Activated CD4-positive, alpha-beta T cell treated with anti-CD3 and anti-CD28 coated beads, Interleukin-2, amount 10 ng/mL, durations not matched to agents 7 days and 5 days (primary cell): ENCODE data around the gene ABCB11. TPM values are rescaled to one million over a fixed set of nuclear protein-coding genes. Genes with fewer than 3 reads are reported as not detected.
"Not testable (repeated sequence)": the region's sequence is repeated elsewhere in the genome, so short reads cannot be mapped to it uniquely, and the experiment has no call there.

ENCODE experiments used
- CTCF ChIA-PET: fragments of 350-600 bp; sonication (Branson Sonifier 250); formaldehyde crosslinking; loops from one replicate; lab custom pipeline; 2021; ENCODE audit warnings: antibody characterized with exemption; lab: Charles Lee
- POLR2A ChIA-PET: fragments of 350-600 bp; sonication (Branson Sonifier 250); formaldehyde crosslinking; loops from one replicate; lab custom pipeline; 2021; ENCODE audit warnings: antibody characterized with exemption; lab: Charles Lee
- DNase-seq: peaks from one replicate; pipeline ENCODE4 v3.0.0-alpha.2; 2020
- H3K27ac Mint-ChIP-seq: one replicate; pipeline ENCODE4 v1.8.0; 2021; ENCODE audit warnings: mild to moderate bottlenecking, moderate library complexity, mixed read lengths
- H3K27me3 Mint-ChIP-seq: one replicate; pipeline ENCODE4 v1.8.0; 2021; ENCODE audit warnings: mixed read lengths
- H3K36me3 Mint-ChIP-seq: one replicate; pipeline ENCODE4 v1.8.0; 2021; ENCODE audit warnings: low read depth, mixed read lengths
- H3K4me1 Mint-ChIP-seq: one replicate; pipeline ENCODE4 v1.8.0; 2021; ENCODE audit warnings: mixed read lengths
- H3K4me3 Mint-ChIP-seq: one replicate; pipeline ENCODE4 v1.8.0; 2021; ENCODE audit warnings: mild to moderate bottlenecking, moderate library complexity, mixed read lengths
- H3K9me3 Mint-ChIP-seq: one replicate; pipeline ENCODE4 v1.8.0; 2021; ENCODE audit warnings: mixed read lengths
- total RNA-seq, 2 experiments: library from RNA; stranded (reverse); gene quantifications; one replicate each; pipeline ENCODE4 v1.2.3, GENCODE V29; 2021

The ABCB11 gene
- total RNA-seq, 2 experiments from 2014 or later, result 0.20 TPM; not detected in 1

GRCh38 chr2:168948621-168949212, 82.4 kb downstream of the ABCB11 start:
- no peak for DNase-seq
- Mint-ChIP-seq H3K4me1 (no peaks in the 10 kb centered on the region), H3K27ac (no peak overlapping the region), H3K36me3 (no peaks in the 10 kb centered on the region), H3K4me3 (no peak overlapping the region), H3K27me3 (peaks cover 31% of the 10 kb centered on the region), H3K9me3 (peaks cover 7% of the 10 kb centered on the region)
- ChIA-PET CTCF (interaction anchor here (1.3 kb wide), 1 partner anchor 16 kb away, joined by 3 read pairs; no protein-coding TSS in a partner anchor), POLR2A (no interaction called here)

- no peaks in the 10 kb centered on the region for H3K36me3 Mint-ChIP-seq
- CTCF ChIA-PET, result interaction anchor here (0.5 kb wide), 1 partner anchor 26 kb away, joined by 3 read pairs; no protein-coding TSS in a partner anchor
- DNase-seq, result no peak
- H3K27ac Mint-ChIP-seq, result no peak overlapping the region
- POLR2A ChIA-PET, result no interaction called here
- H3K9me3 Mint-ChIP-seq, result no peaks in the 10 kb centered on the region
- no peak overlapping the region for H3K4me3 Mint-ChIP-seq
- H3K4me1 Mint-ChIP-seq, result no peaks in the 10 kb centered on the region
- peaks cover 20% of the 10 kb centered on the region for H3K27me3 Mint-ChIP-seq
These were observed 85.6 kb downstream of the ABCB11 start for GRCh38 chr2:168945508-168945907.

- H3K9me3 Mint-ChIP-seq, result no peaks in the 10 kb centered on the region
- CTCF ChIA-PET, result no interaction called here
- H3K27ac Mint-ChIP-seq, result no peak overlapping the region
- POLR2A ChIA-PET, result no interaction called here
- DNase-seq, result no peak
- no peaks in the 10 kb centered on the region for H3K36me3 Mint-ChIP-seq
- H3K27me3 Mint-ChIP-seq, result peaks cover 20% of the 10 kb centered on the region
- H3K4me3 Mint-ChIP-seq, result no peak overlapping the region
- H3K4me1 Mint-ChIP-seq, result no peaks in the 10 kb centered on the region
These were observed 87.1 kb downstream of the ABCB11 start for GRCh38 chr2:168944065-168944464.

GRCh38 chr2:168941297-168941696, 89.8 kb downstream of the ABCB11 start:
- Mint-ChIP-seq H3K9me3 (no peaks in the 10 kb centered on the region), H3K27me3 (peaks cover 18% of the 10 kb centered on the region), H3K4me1 (no peaks in the 10 kb centered on the region), H3K27ac (no peak overlapping the region), H3K4me3 (no peak overlapping the region), H3K36me3 (no peaks in the 10 kb centered on the region)
- CTCF ChIA-PET, result interaction anchor here (1.0 kb wide), 1 partner anchor 757 kb away, joined by 3 read pairs; no protein-coding TSS in a partner anchor
- POLR2A ChIA-PET, result no interaction called here
- no peak for DNase-seq

- H3K9me3 Mint-ChIP-seq, result no peaks in the 10 kb centered on the region
- ChIA-PET POLR2A (no interaction called here), CTCF (no interaction called here)
- peaks cover 19% of the 10 kb centered on the region for H3K27me3 Mint-ChIP-seq
- H3K4me3 Mint-ChIP-seq, result no peak overlapping the region
- H3K27ac Mint-ChIP-seq, result no peak overlapping the region
- DNase-seq, result no peak
- no peaks in the 10 kb centered on the region for H3K4me1 Mint-ChIP-seq
- H3K36me3 Mint-ChIP-seq, result no peaks in the 10 kb centered on the region
These were observed 91.2 kb downstream of the ABCB11 start for GRCh38 chr2:168939918-168940317.

- Mint-ChIP-seq H3K27me3 (peaks cover 16% of the 10 kb centered on the region), H3K9me3 (no peaks in the 10 kb centered on the region), H3K27ac (no peak overlapping the region), H3K4me1 (no peaks in the 10 kb centered on the region), H3K36me3 (no peaks in the 10 kb centered on the region), H3K4me3 (no peak overlapping the region)
- no peak for DNase-seq
- ChIA-PET POLR2A (no interaction called here), CTCF (no interaction called here)
These were observed 92.1 kb downstream of the ABCB11 start for GRCh38 chr2:168939061-168939460.

GRCh38 chr2:168935810-168936581, 95.1 kb downstream of the ABCB11 start:
- Mint-ChIP-seq H3K27ac (no peak overlapping the region), H3K4me1 (no peaks in the 10 kb centered on the region), H3K27me3 (peaks cover 19% of the 10 kb centered on the region), H3K36me3 (no peaks in the 10 kb centered on the region), H3K9me3 (no peaks in the 10 kb centered on the region), H3K4me3 (no peak overlapping the region)
- ChIA-PET CTCF (no interaction called here), POLR2A (no interaction called here)
- DNase-seq, result no peak

- H3K4me3 Mint-ChIP-seq, result no peak overlapping the region
- H3K27me3 Mint-ChIP-seq, result peaks cover 29% of the 10 kb centered on the region
- CTCF ChIA-PET, result interaction anchor here (0.6 kb wide), 1 partner anchor 149 kb away, joined by 3 read pairs; no protein-coding TSS in a partner anchor
These were observed 96.3 kb downstream of the ABCB11 start for GRCh38 chr2:168934826-168935225.

GRCh38 chr2:168932174-168932573, 99.0 kb downstream of the ABCB11 start:
- H3K4me1 Mint-ChIP-seq, H3K4me3 Mint-ChIP-seq, H3K27ac Mint-ChIP-seq, POLR2A ChIA-PET, H3K36me3 Mint-ChIP-seq, H3K9me3 Mint-ChIP-seq, DNase-seq: not testable (repeated sequence)
- peaks cover 45% of the 10 kb centered on the region for H3K27me3 Mint-ChIP-seq
- CTCF ChIA-PET, result interaction anchor here (0.6 to 1.2 kb wide), 2 partner anchors 11 to 465 kb away, joined by 3 to 4 read pairs; no protein-coding TSS in a partner anchor

More at GRCh38 chr2:168934826-168935225, 96.3 kb downstream of the ABCB11 start:
- POLR2A ChIA-PET, result no interaction called here
- no peaks in the 10 kb centered on the region for H3K4me1 Mint-ChIP-seq
- H3K9me3 Mint-ChIP-seq, result no peaks in the 10 kb centered on the region
- H3K27ac Mint-ChIP-seq, result no peak overlapping the region
- DNase-seq, result no peak
- no peaks in the 10 kb centered on the region for H3K36me3 Mint-ChIP-seq

GRCh38 chr2:168930242-168930641, 100.9 kb downstream of the ABCB11 start:
- CTCF ChIA-PET, result interaction anchor here (1.1 kb wide), 1 partner anchor 9 kb away, joined by 3 read pairs; no protein-coding TSS in a partner anchor

GRCh38 chr2:168929031-168929430, 102.1 kb downstream of the ABCB11 start:
- POLR2A ChIA-PET, result no interaction called here
- no peak for DNase-seq
- peaks cover 41% of the 10 kb centered on the region for H3K27me3 Mint-ChIP-seq
- no peak overlapping the region for H3K4me3 Mint-ChIP-seq
- no peaks in the 10 kb centered on the region for H3K36me3 Mint-ChIP-seq
- H3K4me1 Mint-ChIP-seq, result no peaks in the 10 kb centered on the region
- no peak overlapping the region for H3K27ac Mint-ChIP-seq
- CTCF ChIA-PET, result interaction anchor here (1.1 kb wide), 1 partner anchor 8 kb away, joined by 3 read pairs; no protein-coding TSS in a partner anchor
- no peaks in the 10 kb centered on the region for H3K9me3 Mint-ChIP-seq

More at GRCh38 chr2:168930242-168930641, 100.9 kb downstream of the ABCB11 start:
- DNase-seq, result no peak
- Mint-ChIP-seq H3K27ac (no peak overlapping the region), H3K27me3 (peaks cover 44% of the 10 kb centered on the region), H3K36me3 (no peaks in the 10 kb centered on the region), H3K4me1 (no peaks in the 10 kb centered on the region), H3K9me3 (no peaks in the 10 kb centered on the region), H3K4me3 (no peak overlapping the region)
- POLR2A ChIA-PET, result no interaction called here

- H3K36me3 Mint-ChIP-seq, result no peaks in the 10 kb centered on the region
- H3K4me1 Mint-ChIP-seq, result no peaks in the 10 kb centered on the region
- no peak for DNase-seq
- ChIA-PET POLR2A (no interaction called here), CTCF (no interaction called here)
- no peaks in the 10 kb centered on the region for H3K9me3 Mint-ChIP-seq
- H3K4me3 Mint-ChIP-seq, result no peak overlapping the region
- H3K27me3 Mint-ChIP-seq, result peaks cover 46% of the 10 kb centered on the region
- no peak overlapping the region for H3K27ac Mint-ChIP-seq
These were observed 102.9 kb downstream of the ABCB11 start for GRCh38 chr2:168928113-168928831.
